Glutamatergic neuron (in vitro differentiated cells): Measurements from ENCODE around the gene ZPLD1. TPM values are rescaled to one million over a fixed set of nuclear protein-coding genes. Genes with fewer than 3 reads are reported as not detected.

ENCODE experiments used
- DNase-seq: peaks from one replicate; pipeline ENCODE4 v3.0.0; 2022
- H3K27ac Mint-ChIP-seq: one replicate; pipeline ENCODE4 v1.8.0; 2020; ENCODE audit warnings: mild to moderate bottlenecking, mixed read lengths, inconsistent platforms; ENCODE audit not compliant: unreplicated experiment
- H3K27me3 Mint-ChIP-seq: one replicate; pipeline ENCODE4 v1.8.0; 2020; ENCODE audit warnings: mild to moderate bottlenecking, moderate library complexity, mixed read lengths, inconsistent platforms; ENCODE audit not compliant: unreplicated experiment
- H3K36me3 Mint-ChIP-seq: one replicate; pipeline ENCODE4 v1.8.0; 2020; ENCODE audit warnings: mild to moderate bottlenecking, mixed read lengths, inconsistent platforms; ENCODE audit not compliant: unreplicated experiment
- H3K4me1 Mint-ChIP-seq: one replicate; pipeline ENCODE4 v1.8.0; 2020; ENCODE audit warnings: mild to moderate bottlenecking, low read depth, mixed read lengths, inconsistent platforms; ENCODE audit not compliant: unreplicated experiment
- H3K4me3 Mint-ChIP-seq: one replicate; pipeline ENCODE4 v1.8.0; 2020; ENCODE audit warnings: mild to moderate bottlenecking, mixed read lengths, inconsistent platforms; ENCODE audit not compliant: unreplicated experiment
- H3K9me3 Mint-ChIP-seq: one replicate; pipeline ENCODE4 v1.8.0; 2020; ENCODE audit warnings: mild to moderate bottlenecking, moderate library complexity, mixed read lengths, inconsistent platforms; ENCODE audit not compliant: unreplicated experiment
- total RNA-seq: library from RNA; stranded (reverse); fragmentation: NEBNext Ultra II Directional; extraction: Animal tissue kit (Norgen Biotek cat#: 25700); gene quantifications from one replicate; pipeline ENCODE4 v1.2.1, GENCODE V29; 2021; ENCODE audit not compliant: unreplicated experiment
- TF ChIP-seq, protein P1 (sequence below): fragments of 200-600 bp; sonication (generic); IDR thresholded peaks from one replicate; pipeline ENCODE4 v1.5.0; 2021; ENCODE audit not compliant: partially characterized antibody, unreplicated experiment

ZPLD1 gene
- total RNA-seq, 1 donor from 2014 or later = not detected

DNA sequence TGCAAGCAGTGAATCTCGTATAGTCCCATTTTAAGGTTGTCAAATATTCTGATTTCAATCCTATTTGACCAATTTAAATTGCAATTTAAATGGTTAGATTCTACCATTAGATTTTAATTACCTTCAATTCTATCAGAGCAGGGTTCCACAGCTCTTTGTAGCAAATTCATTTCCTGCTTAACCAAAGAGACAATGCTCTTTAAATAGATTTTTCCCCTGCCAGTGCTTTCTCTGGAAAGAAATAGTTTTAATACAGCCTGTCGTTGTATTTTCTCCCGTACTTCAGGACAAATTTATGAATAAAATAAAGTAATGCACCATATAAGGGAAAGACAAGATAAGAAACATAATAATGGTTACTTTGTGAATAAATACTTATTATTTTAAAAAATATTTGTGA, 62.8 kb downstream of the ZPLD1 start:
- TF ChIP-seq, protein P1, sequence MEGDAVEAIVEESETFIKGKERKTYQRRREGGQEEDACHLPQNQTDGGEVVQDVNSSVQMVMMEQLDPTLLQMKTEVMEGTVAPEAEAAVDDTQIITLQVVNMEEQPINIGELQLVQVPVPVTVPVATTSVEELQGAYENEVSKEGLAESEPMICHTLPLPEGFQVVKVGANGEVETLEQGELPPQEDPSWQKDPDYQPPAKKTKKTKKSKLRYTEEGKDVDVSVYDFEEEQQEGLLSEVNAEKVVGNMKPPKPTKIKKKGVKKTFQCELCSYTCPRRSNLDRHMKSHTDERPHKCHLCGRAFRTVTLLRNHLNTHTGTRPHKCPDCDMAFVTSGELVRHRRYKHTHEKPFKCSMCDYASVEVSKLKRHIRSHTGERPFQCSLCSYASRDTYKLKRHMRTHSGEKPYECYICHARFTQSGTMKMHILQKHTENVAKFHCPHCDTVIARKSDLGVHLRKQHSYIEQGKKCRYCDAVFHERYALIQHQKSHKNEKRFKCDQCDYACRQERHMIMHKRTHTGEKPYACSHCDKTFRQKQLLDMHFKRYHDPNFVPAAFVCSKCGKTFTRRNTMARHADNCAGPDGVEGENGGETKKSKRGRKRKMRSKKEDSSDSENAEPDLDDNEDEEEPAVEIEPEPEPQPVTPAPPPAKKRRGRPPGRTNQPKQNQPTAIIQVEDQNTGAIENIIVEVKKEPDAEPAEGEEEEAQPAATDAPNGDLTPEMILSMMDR = no peak
- Mint-ChIP-seq H3K4me1 (peaks cover 1% of the 10 kb centered on the region), H3K27ac (no peak overlapping the region), H3K27me3 (no peaks in the 10 kb centered on the region), H3K36me3 (no peaks in the 10 kb centered on the region), H3K4me3 (no peak overlapping the region), H3K9me3 (no peaks in the 10 kb centered on the region)
- no peak for DNase-seq

DNA sequence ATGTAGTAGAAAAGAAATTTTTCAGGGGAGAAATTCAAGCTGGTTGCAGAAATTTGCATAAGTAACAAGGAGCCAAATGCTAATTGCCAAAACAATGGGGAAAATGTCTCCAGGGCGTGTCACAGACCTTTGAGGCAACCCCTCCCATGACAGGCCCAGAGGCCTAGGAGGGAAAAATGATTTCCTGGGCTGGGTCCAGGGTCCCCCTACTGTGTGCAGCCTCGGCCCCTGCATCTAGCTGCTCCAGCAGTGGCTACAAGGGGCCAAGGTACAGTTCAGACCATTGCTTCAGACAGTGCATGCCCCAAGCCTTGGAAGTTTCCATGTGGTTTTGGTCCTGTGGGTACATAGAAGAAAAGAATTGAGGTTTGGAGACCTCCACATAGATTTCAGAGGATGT, 70.7 kb downstream of the ZPLD1 start:
- H3K36me3 Mint-ChIP-seq = peaks cover 13% of the 10 kb centered on the region

DNA sequence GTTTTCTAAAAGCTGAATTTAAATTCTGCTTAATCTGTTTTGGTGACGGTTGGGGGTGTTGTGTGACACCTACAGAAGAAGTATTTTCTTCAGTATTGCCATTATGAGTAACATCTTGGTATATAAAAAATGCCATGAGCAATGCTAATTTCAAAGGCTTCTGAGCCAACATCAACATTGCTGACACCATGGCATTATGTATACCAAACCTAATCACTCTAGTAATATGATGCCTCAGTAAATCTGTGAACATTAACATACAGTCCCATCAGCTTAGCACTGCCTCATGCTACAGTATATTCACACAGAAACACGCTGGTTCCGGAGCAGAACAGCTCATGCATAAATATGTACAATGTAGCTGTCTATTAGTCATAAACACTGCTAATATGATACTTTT, 75.8 kb downstream of the ZPLD1 start:
- TF ChIP-seq, protein P1 = no peak

More for the DNA sequence above, 70.7 kb downstream of the ZPLD1 start:
- Mint-ChIP-seq H3K4me3 (no peak overlapping the region), H3K9me3 (peaks cover 2% of the 10 kb centered on the region), H3K27ac (no peak overlapping the region), H3K27me3 (peaks cover 4% of the 10 kb centered on the region), H3K4me1 (no peaks in the 10 kb centered on the region)
- no peak for DNase-seq
- TF ChIP-seq, protein P1 = no peak

DNA sequence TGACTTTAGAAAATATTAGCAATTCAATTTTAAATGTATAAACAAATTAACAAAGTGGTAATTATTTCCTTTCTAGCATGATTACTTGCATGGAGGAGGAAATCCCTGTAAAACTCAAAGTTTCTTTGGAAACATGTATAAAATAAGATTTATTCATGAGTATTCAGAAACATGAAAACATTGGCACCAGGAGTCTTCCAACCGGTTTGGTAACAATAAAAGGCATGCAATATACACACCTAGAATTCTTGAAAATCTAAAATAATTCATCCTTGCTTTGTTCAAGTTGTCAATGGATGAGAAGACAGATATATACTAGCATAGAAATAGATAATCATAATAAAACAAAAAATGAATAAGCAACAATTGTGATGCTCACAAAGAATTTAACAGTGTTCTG, 76.4 kb downstream of the ZPLD1 start:
- H3K4me3 Mint-ChIP-seq = no peak overlapping the region
- H3K27ac Mint-ChIP-seq = no peak overlapping the region
- peaks cover 6% of the 10 kb centered on the region for H3K27me3 Mint-ChIP-seq
- H3K36me3 Mint-ChIP-seq = peaks cover 7% of the 10 kb centered on the region
- no peak for DNase-seq
- TF ChIP-seq, protein P1 = no peak
- peaks cover 14% of the 10 kb centered on the region for H3K4me1 Mint-ChIP-seq
- H3K9me3 Mint-ChIP-seq = peaks cover 2% of the 10 kb centered on the region

More for the DNA sequence above, 75.8 kb downstream of the ZPLD1 start:
- peaks cover 14% of the 10 kb centered on the region for H3K4me1 Mint-ChIP-seq
- H3K36me3 Mint-ChIP-seq = peaks cover 9% of the 10 kb centered on the region
- H3K9me3 Mint-ChIP-seq = peaks cover 2% of the 10 kb centered on the region
- H3K27me3 Mint-ChIP-seq = peaks cover 6% of the 10 kb centered on the region
- no peak for DNase-seq
- no peak overlapping the region for H3K27ac Mint-ChIP-seq
- H3K4me3 Mint-ChIP-seq = no peak overlapping the region

DNA sequence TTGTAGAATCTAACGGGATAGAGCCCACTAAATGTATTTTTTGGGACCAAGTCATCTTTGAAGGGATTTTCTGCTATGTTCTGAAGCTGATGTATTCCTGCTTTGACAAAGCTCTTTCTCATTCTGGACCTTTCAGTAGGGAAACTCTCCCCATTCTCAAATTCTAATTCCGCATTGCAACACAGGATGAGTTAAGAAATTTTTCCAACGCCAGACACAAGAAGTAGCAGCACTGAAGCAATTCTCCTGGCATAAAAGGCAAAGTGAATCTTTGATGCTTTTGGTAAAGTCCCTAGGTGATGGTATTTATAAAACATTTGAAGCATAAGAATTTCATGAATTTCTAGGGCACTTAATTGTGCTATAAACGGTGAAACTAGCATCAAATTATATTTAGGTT, 76.8 kb downstream of the ZPLD1 start:
- Mint-ChIP-seq H3K9me3 (no peaks in the 10 kb centered on the region), H3K4me3 (no peak overlapping the region), H3K4me1 (peaks cover 14% of the 10 kb centered on the region), H3K27me3 (peaks cover 5% of the 10 kb centered on the region), H3K36me3 (peaks cover 2% of the 10 kb centered on the region), H3K27ac (no peak overlapping the region)
- no peak for DNase-seq
- TF ChIP-seq, protein P1 = no peak
